ENCODE measurements around the gene TAF4.
A peak's percentile ranks its signal among the peaks of the same experiment; 100 is the strongest.

The TAF4 gene

GRCh38 chr20:62067547-62068260 is 2.0 kb upstream of the TAF4 start (continued):
- TF ChIP-seq ZNF704 (tag by site-specific recombination; IDR thresholded peaks at IDR 0.05), result no peak
- no peak for TF ChIP-seq KLF7 (tag by site-specific recombination; IDR thresholded peaks at IDR 0.05; ENCODE audit: borderline replicate concordance)
- TF ChIP-seq ZNF521 (tag by site-specific recombination; IDR thresholded peaks at IDR 0.05), result no peak
- TF ChIP-seq BCL11A (tag by site-specific recombination; IDR thresholded peaks at IDR 0.05; ENCODE audit: low read depth), result no peak
- TF ChIP-seq, protein P1, sequence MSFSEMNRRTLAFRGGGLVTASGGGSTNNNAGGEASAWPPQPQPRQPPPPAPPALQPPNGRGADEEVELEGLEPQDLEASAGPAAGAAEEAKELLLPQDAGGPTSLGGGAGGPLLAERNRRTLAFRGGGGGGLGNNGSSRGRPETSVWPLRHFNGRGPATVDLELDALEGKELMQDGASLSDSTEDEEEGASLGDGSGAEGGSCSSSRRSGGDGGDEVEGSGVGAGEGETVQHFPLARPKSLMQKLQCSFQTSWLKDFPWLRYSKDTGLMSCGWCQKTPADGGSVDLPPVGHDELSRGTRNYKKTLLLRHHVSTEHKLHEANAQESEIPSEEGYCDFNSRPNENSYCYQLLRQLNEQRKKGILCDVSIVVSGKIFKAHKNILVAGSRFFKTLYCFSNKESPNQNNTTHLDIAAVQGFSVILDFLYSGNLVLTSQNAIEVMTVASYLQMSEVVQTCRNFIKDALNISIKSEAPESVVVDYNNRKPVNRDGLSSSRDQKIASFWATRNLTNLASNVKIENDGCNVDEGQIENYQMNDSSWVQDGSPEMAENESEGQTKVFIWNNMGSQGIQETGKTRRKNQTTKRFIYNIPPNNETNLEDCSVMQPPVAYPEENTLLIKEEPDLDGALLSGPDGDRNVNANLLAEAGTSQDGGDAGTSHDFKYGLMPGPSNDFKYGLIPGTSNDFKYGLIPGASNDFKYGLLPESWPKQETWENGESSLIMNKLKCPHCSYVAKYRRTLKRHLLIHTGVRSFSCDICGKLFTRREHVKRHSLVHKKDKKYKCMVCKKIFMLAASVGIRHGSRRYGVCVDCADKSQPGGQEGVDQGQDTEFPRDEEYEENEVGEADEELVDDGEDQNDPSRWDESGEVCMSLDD (tag by site-specific recombination; IDR thresholded peaks at IDR 0.05), result 0 out of 2 replicates have a peak, but pooled peaks have one; percentile 9

GRCh38 chr20:62066983-62067433 is 1.3 kb upstream of the TAF4 start:
- CTCF ChIA-PET, result interaction anchor here (1.0 kb wide), 1 partner anchor 13 kb away, joined by 4 read pairs; no protein-coding TSS in a partner anchor

DNA sequence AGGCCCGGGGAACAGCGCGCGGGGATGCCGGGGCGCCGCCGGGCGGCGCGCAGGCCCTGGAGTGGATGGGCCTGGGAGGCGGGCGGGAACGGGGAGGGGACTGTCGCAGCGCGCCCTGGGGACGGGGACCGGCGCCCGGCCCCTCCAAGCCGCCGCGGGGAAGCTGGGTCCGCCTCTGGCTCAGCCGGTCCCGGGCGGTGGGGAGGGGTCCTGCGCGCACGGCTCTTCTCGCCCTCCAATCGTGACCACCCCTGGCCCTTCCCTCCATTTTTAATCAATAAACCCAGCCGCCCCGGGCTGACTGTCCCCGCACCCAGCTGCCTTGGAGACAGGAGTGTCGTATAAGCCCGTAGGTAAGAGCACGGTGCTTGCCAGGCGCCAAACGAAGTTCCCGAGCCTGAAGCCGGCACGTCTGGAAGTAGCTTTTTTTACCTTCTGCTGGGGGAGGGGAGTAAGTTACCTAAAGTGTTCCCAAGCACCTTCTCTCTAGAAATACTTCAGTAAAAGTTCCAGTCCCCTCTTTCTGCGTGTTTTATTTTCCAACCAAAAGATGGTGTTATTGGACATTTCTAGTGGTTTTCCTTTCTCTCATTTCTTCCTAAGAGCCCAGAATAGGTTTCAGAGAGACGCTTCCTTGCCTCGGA is 780 bp upstream of the TAF4 start:
- CTCF ChIA-PET, result no interaction called here
- H3K4me1 ChIP-seq (ENCODE audit: control insufficient read depth, insufficient read depth, low read length), result no peaks in the 10 kb centered on the region
- POLR2A ChIA-PET, result interaction anchor here (0.9 to 2.3 kb wide), 8 partner anchors 40 to 320 kb away, joined by 3 to 22 read pairs (median 6); partner anchors contain the start of genes LSM14B, PSMA7, RPS21 and SS18L1
- no peak for TF ChIP-seq ZNF843 (tag by site-specific recombination; IDR thresholded peaks at IDR 0.05)
- no peak for TF ChIP-seq ZNF26 (tag by site-specific recombination; IDR thresholded peaks at IDR 0.05)
- TF ChIP-seq, protein P2, sequence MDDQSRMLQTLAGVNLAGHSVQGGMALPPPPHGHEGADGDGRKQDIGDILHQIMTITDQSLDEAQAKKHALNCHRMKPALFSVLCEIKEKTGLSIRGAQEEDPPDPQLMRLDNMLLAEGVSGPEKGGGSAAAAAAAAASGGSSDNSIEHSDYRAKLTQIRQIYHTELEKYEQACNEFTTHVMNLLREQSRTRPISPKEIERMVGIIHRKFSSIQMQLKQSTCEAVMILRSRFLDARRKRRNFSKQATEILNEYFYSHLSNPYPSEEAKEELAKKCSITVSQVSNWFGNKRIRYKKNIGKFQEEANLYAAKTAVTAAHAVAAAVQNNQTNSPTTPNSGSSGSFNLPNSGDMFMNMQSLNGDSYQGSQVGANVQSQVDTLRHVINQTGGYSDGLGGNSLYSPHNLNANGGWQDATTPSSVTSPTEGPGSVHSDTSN (CRISPR knock-in tag; IDR thresholded peaks at IDR 0.05), result no peak
- TF ChIP-seq ZNF335 (tag by site-specific recombination; conservative IDR thresholded peaks at IDR 0.05), result peak; percentile 89
- peak; percentile 39; the same call in 1 of the 2 replicates for TF ChIP-seq ZXDB (tag by site-specific recombination; IDR thresholded peaks at IDR 0.05)
- no peak for TF ChIP-seq ZNF670 (tag by site-specific recombination; IDR thresholded peaks at IDR 0.05; ENCODE audit: low read depth)
- TF ChIP-seq ZIC2 (tag by site-specific recombination; IDR thresholded peaks at IDR 0.05), result peak; percentile 26; the same call in 1 of the 2 replicates
- TF ChIP-seq SCRT1 (tag by site-specific recombination; IDR thresholded peaks at IDR 0.05; ENCODE audit: borderline replicate concordance), result no peak
- no peak for TF ChIP-seq ZNF501 (tag by site-specific recombination; IDR thresholded peaks at IDR 0.05)
- TF ChIP-seq ZNF677 (tag by site-specific recombination; IDR thresholded peaks at IDR 0.05), result no peak
- TF ChIP-seq ZBTB20 (tag by site-specific recombination; IDR thresholded peaks at IDR 0.05), result peak; percentile 90
- TF ChIP-seq ZNF473 (tag by site-specific recombination; IDR thresholded peaks at IDR 0.05), result no peak
- TF ChIP-seq ZFHX2 (tag by site-specific recombination; conservative IDR thresholded peaks at IDR 0.05), result no peak
- peak; percentile 72; the same call in 1 of the 2 replicates for TF ChIP-seq KLF8 (tag by site-specific recombination; IDR thresholded peaks at IDR 0.05)

More at GRCh38 chr20:62066983-62067433, 1.3 kb upstream of the TAF4 start:
- H3K9me3 ChIP-seq (ENCODE audit: control insufficient read depth, insufficient read depth, low read depth, low read length), result no peaks in the 10 kb centered on the region
- TF ChIP-seq ZNF2 (tag by site-specific recombination; IDR thresholded peaks at IDR 0.05), result no peak
- TF ChIP-seq, protein P1 (tag by site-specific recombination; IDR thresholded peaks at IDR 0.05), result 0 out of 2 replicates have a peak, but pooled peaks have one; percentile 6
- POLR2A ChIA-PET, result interaction anchor here (0.9 to 2.3 kb wide), 8 partner anchors 40 to 320 kb away, joined by 3 to 22 read pairs (median 6); partner anchors contain the start of genes LSM14B, PSMA7, RPS21 and SS18L1
- H3K27ac ChIP-seq (ENCODE audit: extremely low read depth, low read depth, low read length), result no peak overlapping the region
- H3K4me3 ChIP-seq (ENCODE audit: low read depth, low read length), result no peak overlapping the region
- H3K4me1 ChIP-seq (ENCODE audit: control insufficient read depth, insufficient read depth, low read length), result no peaks in the 10 kb centered on the region
- peaks cover 0 to 19% of the 10 kb centered on the region in 2 experiments; a peak in 1 of 3 replicates for H3K36me3 ChIP-seq (ENCODE audit: control insufficient read depth in 2 of 2, insufficient read depth in 1 of 2, low read length in 2 of 2)

More for the DNA sequence above, 780 bp upstream of the TAF4 start:
- H3K27ac ChIP-seq (ENCODE audit: extremely low read depth, low read depth, low read length), result peak overlapping the region; percentile 76; the same call in 1 of the 2 replicates
- H3K4me3 ChIP-seq (ENCODE audit: low read depth, low read length), result peak overlapping the region; percentile 53
- no peaks in the 10 kb centered on the region for H3K9me3 ChIP-seq (ENCODE audit: control insufficient read depth, insufficient read depth, low read depth, low read length)
- peaks cover 0 to 23% of the 10 kb centered on the region in 2 experiments; a peak in 1 of 3 replicates for H3K36me3 ChIP-seq (ENCODE audit: control insufficient read depth in 2 of 2, insufficient read depth in 1 of 2, low read length in 2 of 2)

Measured in HEK293 (cell line).